ENCODE results near the gene S100A14. TPM values are rescaled to one million over a fixed set of nuclear protein-coding genes. Genes with fewer than 3 reads are reported as not detected.

The S100A14 gene
- total and polyA plus RNA-seq, 8 donors, result 8.8 to 751 (median 51.5) TPM

- intact Hi-C loops (cut with DNase I; ENCODE audit: low total_unique reads), result no loop called here
- H3K4me1 ChIP-seq, result peaks cover 59 to 91% (median 76%) of the 10 kb centered on the region in 4 donors
- no peak for DNase-seq
- H3K4me3 ChIP-seq, result peak overlapping the region; percentile 54 to 76 (median 66)
- no peaks in the 10 kb centered on the region for H3K27me3 ChIP-seq
- WGBS, 5 donors, result 51 to 70% (median 55%) methylated on average over 3 to 5 of the region's 5 CpGs
- no peaks in the 10 kb centered on the region for H3K9me3 ChIP-seq
- no peak for TF ChIP-seq POLR2AphosphoS5 (IDR thresholded peaks at IDR 0.05)
- no peak for TF ChIP-seq CTCF (IDR thresholded peaks at IDR 0.05)
- no peak for TF ChIP-seq EP300 (IDR thresholded peaks at IDR 0.05)
- no peak for TF ChIP-seq POLR2A (IDR thresholded peaks at IDR 0.05)
- peak overlapping the region; percentile 87 to 90 (median 89) for H3K27ac ChIP-seq
- peaks cover 0 to 5% (median 0%) of the 10 kb centered on the region in 4 donors for H3K36me3 ChIP-seq
Measured at GRCh38 chr1:153613406-153613805, 2.7 kb downstream of the S100A14 start.

- Histone ChIP-seq H3K36me3 (peaks cover under 1 to 3% (median 2%) of the 10 kb centered on the region in 4 donors), H3K4me3 (peak within 1 kb of the TSS; percentile 54 to 76 (median 66)), H3K27ac (peak within 1 kb of the TSS; percentile 87 to 90 (median 89)), H3K9me3 (no peaks in the 10 kb centered on the region), H3K27me3 (no peaks in the 10 kb centered on the region), H3K4me1 (peaks cover 63 to 94% (median 79%) of the 10 kb centered on the region in 4 donors)
- 5 to 41% (median 23%) methylated on average over 9 of the region's 9 CpGs for WGBS, 5 donors
- intact Hi-C loops (cut with DNase I; ENCODE audit: low total_unique reads), result no loop called here
- TF ChIP-seq POLR2A (IDR thresholded peaks at IDR 0.05), result peak in 1 of 4 donors; percentile 83
- no peak for TF ChIP-seq EP300 (IDR thresholded peaks at IDR 0.05)
- TF ChIP-seq POLR2AphosphoS5 (IDR thresholded peaks at IDR 0.05), result peak; percentile 56 to 93 (median 92)
- TF ChIP-seq CTCF (IDR thresholded peaks at IDR 0.05), result peak in 1 of 7 experiments; percentile 3
- DNase-seq, result peak; percentile 89 to 93
Measured at GRCh38 chr1:153612755-153613331, 3.3 kb downstream of the S100A14 start, which contains the start of gene S100A16. TSS of gene S100A16 (minus strand) at chr1:153613137. CDS start at chr1:153608151, 4,986 bp downstream.

- Histone ChIP-seq H3K27me3 (no peaks in the 10 kb centered on the region), H3K9me3 (no peaks in the 10 kb centered on the region), H3K27ac (peak overlapping the region; percentile 87 to 90 (median 89)), H3K36me3 (peaks cover 6 to 9% (median 8%) of the 10 kb centered on the region in 4 donors), H3K4me1 (peaks cover 59 to 89% (median 77%) of the 10 kb centered on the region in 4 donors), H3K4me3 (peak overlapping the region; percentile 54 to 76 (median 66))
- WGBS, 5 donors, result 20 to 38% (median 22%) methylated on average over 10 to 11 of the region's 11 CpGs
- peak in 1 of 2 donors; percentile 62 for DNase-seq
- intact Hi-C loops (cut with DNase I; ENCODE audit: low total_unique reads), result no loop called here
- TF ChIP-seq EP300 (IDR thresholded peaks at IDR 0.05) (no peak), POLR2AphosphoS5 (IDR thresholded peaks at IDR 0.05) (no peak), POLR2A (IDR thresholded peaks at IDR 0.05) (no peak), CTCF (IDR thresholded peaks at IDR 0.05) (no peak)
Measured at GRCh38 chr1:153612111-153612754, 3.9 kb downstream of the S100A14 start.

- peak overlapping the region in 4 of 5 donors; percentile 87 to 90 (median 88) for H3K27ac ChIP-seq
- no peaks in the 10 kb centered on the region for H3K27me3 ChIP-seq
- peaks cover 50 to 80% (median 69%) of the 10 kb centered on the region in 4 donors for H3K4me1 ChIP-seq
- TF ChIP-seq POLR2AphosphoS5 (IDR thresholded peaks at IDR 0.05), result no peak
- TF ChIP-seq EP300 (IDR thresholded peaks at IDR 0.05), result no peak
- no peak for TF ChIP-seq CTCF (IDR thresholded peaks at IDR 0.05)
- no peak for TF ChIP-seq POLR2A (IDR thresholded peaks at IDR 0.05)
- H3K36me3 ChIP-seq, result peaks cover 15 to 17% (median 17%) of the 10 kb centered on the region in 4 donors
- H3K4me3 ChIP-seq, result peak overlapping the region; percentile 54 to 76 (median 66)
- no peak for DNase-seq
- no peaks in the 10 kb centered on the region for H3K9me3 ChIP-seq
- intact Hi-C loops (cut with DNase I; ENCODE audit: low total_unique reads), result no loop called here
- WGBS, 5 donors, result 49 to 71% (median 53%) methylated on average over 1 of the region's 1 CpG
Measured at GRCh38 chr1:153611356-153611755, 4.8 kb downstream of the S100A14 start.

Measured in stomach (tissue), 9 donors.